GM10266 (cell line): Measurements from ENCODE around the gene P2RX6.

Experiments used
- DNase-seq: peaks from one replicate; pipeline ENCODE4 v3.0.0; 2012; ENCODE audit errors: extremely low spot score
- TF ChIP-seq, protein P1 (sequence below): IDR thresholded peaks from 2 replicates; pipeline ENCODE4 v1.5.1; 2012; ENCODE audit warnings: mild to moderate bottlenecking, low read depth; ENCODE audit not compliant: control insufficient read depth, insufficient read depth; ENCODE audit errors: missing control alignments

The P2RX6 gene

DNA sequence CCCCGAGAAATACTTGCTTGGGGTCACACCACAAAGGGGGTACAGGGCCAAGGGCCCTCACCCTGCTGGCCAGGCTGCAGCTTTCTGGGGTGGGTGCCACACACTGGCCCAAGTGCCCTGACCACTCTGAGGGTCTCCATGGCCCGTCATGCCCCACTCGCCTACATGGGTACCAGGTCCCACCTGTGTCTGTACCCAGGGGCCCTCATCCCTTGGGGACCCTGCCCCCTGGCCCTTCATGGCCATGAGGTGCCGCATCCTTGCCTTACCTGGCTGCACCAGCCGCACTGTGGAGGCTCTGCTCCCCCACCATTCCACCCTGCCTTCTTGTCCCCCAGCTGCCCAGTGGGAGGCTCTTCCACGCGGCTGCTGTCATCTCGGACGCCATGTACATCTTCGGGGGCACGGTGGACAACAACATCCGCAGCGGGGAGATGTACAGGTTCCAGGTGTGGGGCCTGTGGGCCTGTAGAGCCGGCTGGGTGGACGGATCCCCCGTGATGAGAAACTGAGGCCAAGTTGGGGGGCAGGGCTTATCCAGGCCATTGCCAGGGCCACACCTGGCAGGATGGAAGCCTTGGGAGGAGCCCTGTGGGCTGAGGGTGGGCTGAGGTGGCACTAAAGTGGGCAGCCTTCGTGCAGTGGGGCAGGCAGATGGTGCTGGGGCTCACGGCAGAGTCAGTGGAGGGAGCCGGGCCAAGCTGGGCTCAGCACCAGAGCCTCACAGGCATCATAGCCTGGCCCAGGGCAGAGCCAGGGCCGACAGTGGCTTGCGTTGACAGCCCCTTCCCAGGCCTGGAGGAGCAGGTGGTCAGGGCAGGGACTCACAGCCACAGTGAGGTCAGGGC lies 22.3 kb upstream of the P2RX6 start:
- TF ChIP-seq, protein P1, sequence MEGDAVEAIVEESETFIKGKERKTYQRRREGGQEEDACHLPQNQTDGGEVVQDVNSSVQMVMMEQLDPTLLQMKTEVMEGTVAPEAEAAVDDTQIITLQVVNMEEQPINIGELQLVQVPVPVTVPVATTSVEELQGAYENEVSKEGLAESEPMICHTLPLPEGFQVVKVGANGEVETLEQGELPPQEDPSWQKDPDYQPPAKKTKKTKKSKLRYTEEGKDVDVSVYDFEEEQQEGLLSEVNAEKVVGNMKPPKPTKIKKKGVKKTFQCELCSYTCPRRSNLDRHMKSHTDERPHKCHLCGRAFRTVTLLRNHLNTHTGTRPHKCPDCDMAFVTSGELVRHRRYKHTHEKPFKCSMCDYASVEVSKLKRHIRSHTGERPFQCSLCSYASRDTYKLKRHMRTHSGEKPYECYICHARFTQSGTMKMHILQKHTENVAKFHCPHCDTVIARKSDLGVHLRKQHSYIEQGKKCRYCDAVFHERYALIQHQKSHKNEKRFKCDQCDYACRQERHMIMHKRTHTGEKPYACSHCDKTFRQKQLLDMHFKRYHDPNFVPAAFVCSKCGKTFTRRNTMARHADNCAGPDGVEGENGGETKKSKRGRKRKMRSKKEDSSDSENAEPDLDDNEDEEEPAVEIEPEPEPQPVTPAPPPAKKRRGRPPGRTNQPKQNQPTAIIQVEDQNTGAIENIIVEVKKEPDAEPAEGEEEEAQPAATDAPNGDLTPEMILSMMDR, result no peak
- DNase-seq, result no peak

DNA sequence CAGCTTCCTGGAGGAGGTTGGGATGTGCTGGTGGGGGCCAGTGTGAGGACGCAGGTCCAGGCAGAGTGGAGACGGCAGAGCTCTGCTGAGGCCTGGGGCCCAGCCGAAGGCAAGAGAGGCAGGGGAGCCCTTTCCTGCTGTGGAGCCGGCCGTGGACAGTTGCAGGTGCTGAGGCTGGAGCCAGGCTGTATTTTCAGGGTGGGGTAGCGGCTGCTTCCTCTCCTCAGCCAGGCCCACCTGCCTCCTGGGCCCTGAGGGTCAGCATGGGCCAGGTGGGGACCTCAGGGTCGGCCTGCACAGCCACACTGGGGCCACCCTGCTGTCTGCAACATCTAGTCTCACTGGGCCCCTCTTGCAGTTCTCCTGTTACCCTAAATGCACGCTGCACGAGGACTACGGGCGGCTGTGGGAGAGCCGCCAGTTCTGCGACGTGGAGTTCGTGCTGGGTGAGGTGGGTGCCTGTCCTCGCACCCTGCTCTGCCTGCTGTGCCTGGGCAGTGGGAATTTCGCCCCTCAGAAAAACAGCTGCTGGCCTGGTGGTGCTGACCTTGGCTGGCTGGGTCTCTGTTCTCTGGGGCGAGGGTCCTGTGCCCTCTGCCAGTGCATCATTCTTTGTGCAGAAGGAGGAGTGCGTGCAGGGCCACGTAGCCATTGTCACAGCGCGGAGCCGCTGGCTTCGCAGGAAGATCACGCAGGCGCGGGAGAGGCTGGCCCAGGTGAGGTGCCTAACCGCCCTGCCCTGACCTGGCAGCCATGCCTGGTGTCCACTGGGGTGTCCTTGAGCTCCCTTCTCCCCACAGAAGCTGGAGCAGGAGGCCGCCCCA lies 21.4 kb upstream of the P2RX6 start:
- no peak for DNase-seq
- TF ChIP-seq, protein P1, result no peak

DNA sequence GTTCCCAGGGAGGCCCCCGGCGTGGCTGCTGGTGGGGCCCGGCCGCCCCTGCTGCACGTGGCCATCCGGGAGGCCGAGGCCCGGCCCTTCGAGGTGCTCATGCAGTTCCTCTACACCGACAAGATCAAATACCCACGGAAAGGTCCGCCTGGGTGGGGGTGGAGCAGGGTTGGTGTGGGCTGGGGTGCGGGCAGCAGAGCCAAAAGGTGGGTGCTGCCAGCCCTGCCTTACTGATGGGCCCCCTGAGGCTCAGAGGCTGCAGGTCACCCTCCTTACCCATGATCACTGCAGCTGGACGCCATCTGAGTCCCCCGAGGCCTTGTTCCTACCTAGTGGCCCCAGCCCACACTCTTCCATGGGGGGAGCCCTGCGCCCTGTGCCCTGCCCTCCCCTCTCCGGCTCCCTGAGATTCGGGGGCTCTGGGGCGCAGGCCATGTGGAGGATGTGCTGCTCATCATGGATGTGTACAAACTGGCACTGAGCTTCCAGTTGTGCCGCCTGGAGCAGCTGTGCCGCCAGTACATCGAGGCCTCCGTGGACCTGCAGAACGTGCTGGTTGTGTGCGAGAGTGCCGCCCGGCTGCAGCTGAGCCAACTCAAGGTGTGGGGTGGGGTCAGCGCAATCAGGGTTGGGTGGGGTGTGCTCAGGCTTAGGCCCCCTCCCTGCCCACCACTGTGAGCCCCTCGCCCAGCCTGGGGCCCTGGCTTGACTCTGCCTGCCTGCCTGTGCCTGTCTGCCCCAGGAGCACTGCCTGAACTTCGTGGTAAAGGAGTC lies 20.6 kb upstream of the P2RX6 start:
- no peak for DNase-seq
- TF ChIP-seq, protein P1, result no peak

DNA sequence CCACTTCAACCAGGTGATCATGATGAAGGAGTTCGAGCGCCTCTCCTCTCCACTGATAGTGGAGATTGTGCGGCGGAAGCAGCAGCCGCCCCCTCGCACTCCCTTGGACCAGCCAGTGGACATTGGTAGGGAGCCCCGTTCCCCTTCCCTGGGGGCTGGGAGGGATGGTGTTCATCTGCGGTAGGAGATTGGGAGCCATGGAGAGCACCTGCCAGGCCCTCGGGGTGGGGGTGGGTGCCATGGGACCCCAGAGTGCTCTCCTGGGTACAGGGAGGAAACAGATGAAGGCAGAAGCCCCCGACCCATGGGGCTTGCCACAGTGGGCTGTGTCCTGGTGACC lies 20.1 kb upstream of the P2RX6 start:
- TF ChIP-seq, protein P1, result no peak
- no peak for DNase-seq

DNA sequence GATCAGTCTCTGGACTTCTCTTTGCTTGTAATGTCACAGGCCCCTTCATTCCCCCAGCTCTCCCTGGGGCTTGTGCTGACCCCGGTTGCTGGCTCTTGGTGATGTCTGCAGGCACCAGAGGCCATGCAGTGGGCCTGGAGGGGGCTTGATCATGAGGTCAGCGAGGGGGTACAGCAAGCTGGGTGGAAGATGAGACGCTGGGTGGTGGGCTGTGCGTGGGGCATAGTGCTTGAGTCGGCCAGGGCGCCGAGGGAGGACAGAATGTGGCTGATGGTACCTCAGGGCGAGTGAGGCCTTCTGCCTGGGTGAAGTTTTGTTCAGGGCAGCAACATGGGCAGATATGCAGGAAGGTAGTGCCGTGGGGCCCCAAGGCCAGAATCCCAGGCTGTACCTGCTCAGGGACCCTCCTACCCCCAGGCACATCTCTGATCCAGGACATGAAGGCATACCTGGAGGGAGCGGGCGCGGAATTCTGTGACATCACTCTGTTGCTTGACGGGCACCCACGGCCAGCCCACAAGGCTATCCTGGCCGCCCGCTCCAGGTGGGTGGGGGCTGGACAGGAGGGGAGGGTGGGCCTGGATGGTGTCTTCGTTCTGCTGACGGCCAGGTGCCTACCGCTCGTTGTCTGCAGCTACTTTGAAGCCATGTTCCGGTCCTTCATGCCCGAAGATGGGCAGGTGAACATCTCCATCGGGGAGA lies 19.5 kb upstream of the P2RX6 start:
- no peak for DNase-seq
- TF ChIP-seq, protein P1, result no peak

DNA sequence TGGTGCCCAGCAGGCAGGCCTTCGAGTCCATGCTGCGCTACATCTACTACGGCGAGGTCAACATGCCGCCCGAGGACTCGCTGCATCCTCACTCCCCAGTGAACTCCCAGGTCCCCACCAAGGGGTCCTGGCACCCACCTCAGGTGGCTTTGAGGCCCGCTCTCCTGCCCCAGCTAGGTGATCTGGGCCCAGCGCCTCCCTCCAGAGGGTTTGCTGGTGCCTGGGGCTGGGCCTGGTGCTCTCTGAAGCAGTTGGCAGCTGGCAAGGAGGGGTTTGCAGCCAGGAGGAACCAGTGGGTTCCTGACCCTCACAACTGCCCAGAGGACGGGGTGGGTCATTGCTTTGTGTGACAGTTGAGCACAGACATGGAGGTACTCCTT lies 18.9 kb upstream of the P2RX6 start:
- TF ChIP-seq, protein P1, result no peak
- DNase-seq, result no peak
